Endothelial cell of hepatic sinusoid (primary cell): Measurements from ENCODE around the gene DAB2IP.

Experiments used
- in situ Hi-C: cut with HindIII; loops from 2 replicates; pipeline ENCODE4 v1.10.0; 2017; ENCODE audit warnings: low sequenced_read_pairs

DAB2IP gene

GRCh38 chr9:121717141-121717991 lies 65.9 kb downstream of the DAB2IP start:
- in situ Hi-C loops = no loop called here

- in situ Hi-C loops = no loop called here
These were observed 66.7 kb downstream of the DAB2IP start for GRCh38 chr9:121718084-121718483.

- in situ Hi-C loops = no loop called here
These were observed 67.1 kb downstream of the DAB2IP start for GRCh38 chr9:121718501-121718900.

DNA sequence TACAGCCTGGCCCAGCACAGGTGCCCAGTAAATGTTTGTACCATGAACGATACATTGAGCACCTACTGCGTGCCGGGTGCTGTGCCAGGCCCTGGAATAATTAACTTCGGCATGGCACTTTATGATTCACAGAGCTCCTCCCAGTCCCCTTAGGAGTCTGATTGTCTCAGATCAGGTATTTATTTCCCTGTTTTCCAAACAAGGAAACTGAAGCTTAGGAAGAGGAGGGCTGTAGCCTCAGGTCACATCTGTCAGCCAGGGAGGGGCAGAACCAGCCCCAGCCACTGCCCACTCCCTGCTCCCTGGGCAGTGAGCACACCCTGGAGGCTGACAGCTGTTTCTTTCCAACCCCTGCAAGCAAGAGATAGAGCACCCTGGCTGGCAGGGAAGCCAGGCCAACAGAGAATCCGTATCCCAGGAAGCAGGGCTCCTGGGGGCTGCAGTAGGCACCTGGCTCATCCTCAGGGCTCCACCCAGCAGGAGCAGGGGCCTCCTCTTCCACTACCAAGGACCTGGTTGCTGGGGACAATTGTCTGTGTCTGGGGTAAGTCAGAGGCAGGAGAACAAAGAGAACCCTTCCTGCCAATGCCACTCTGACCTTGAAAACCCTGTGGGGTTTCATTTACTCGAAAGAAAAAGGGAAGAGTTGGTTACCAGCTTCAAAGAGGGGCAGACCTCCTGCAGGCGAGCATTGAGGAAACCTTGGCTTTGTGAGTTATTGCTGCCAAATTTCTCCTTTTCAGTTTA lies 69.0 kb downstream of the DAB2IP start:
- in situ Hi-C loops = no loop called here

DNA sequence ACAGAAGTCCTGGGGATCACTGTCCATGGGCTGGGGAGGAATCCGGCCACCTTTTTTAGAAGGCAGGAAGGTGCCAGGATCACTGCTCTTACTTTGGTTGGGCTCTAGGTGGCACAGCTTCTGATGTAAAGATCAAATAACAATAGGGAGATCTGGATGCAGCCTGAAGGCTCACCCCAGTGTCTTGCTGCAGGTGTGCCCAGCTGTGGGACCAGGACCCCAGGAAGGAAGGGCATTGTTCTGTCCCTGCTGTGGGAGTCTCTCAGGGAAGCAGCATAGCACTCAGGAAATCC lies 69.6 kb downstream of the DAB2IP start:
- in situ Hi-C loops = no loop called here

GRCh38 chr9:121721770-121722169 lies 70.3 kb downstream of the DAB2IP start:
- in situ Hi-C loops = no loop called here

- in situ Hi-C loops = loop anchor here (25.0 kb wide), 1 partner anchor 262 kb away; no protein-coding TSS in a partner anchor
These were observed 73.8 kb downstream of the DAB2IP start for GRCh38 chr9:121725008-121725775.

- in situ Hi-C loops = loop anchor here (25.0 kb wide), 1 partner anchor 260 kb away; no protein-coding TSS in a partner anchor
These were observed 76.0 kb downstream of the DAB2IP start for GRCh38 chr9:121727295-121728020.

DNA sequence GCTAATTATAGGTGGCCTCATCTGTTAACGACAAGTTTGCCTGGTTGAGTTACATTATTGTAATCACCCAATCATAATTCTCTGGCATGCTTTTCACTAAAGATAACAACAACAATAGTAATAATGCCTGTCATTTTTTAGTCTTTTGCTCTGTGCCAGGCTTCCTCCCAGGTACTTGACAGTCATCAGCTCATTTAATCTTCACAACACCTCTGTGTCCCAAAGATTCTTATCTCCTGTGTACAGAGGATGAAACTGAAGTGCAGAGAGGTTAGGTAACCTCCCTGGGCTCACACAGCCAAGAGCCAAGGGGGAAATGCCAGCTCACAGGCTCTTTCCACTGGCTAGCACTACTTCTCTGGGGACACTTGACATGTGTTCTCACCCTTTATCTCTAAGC lies 77.5 kb downstream of the DAB2IP start:
- in situ Hi-C loops = loop anchor here (25.0 kb wide), 1 partner anchor 258 kb away; no protein-coding TSS in a partner anchor

GRCh38 chr9:121729769-121730562 lies 78.5 kb downstream of the DAB2IP start:
- in situ Hi-C loops = loop anchor here (25.0 kb wide), 1 partner anchor 257 kb away; no protein-coding TSS in a partner anchor

DNA sequence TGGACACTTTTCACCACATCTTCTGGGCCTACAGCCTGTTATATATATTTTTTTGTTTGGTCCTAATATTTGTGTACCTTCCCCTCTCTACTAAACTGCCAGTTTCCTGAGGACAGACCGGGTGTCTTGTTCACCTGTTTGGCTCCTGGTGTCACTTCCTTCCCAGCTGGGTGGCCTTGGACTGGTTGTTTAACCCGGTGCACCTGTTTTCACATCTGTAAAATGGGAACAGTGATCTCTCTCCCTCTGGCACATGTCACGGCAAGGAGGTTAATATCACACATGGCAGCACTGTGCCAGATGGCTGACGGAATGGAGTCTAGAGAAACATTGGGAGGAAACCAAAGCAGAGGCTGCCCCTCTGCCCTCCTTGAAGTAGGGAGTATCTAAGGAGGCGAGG lies 79.7 kb downstream of the DAB2IP start:
- in situ Hi-C loops = loop anchor here (25.0 kb wide), 1 partner anchor 256 kb away; no protein-coding TSS in a partner anchor

DNA sequence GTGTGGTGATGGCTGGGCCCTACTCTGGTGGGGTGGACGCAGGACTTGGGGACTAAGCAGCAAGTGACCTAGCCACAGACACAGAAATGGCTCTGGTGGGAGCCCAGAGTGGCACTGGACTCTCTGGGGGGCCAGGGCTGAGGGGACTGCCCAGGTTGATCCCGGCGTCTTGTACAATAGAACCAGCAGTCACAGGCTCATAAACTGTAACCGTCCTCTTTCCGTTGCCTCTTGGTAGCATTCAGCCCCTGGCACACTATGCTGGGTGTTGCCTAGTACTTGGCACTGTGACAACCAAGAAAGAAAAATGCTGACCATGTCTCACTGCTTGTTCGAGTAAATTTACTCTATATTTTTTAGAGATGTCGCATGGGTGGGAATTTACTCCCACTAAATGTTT lies 80.5 kb downstream of the DAB2IP start:
- in situ Hi-C loops = loop anchor here (25.0 kb wide), 1 partner anchor 255 kb away; no protein-coding TSS in a partner anchor

GRCh38 chr9:121732389-121732788 lies 81.0 kb downstream of the DAB2IP start:
- in situ Hi-C loops = loop anchor here (25.0 kb wide), 1 partner anchor 255 kb away; no protein-coding TSS in a partner anchor

DNA sequence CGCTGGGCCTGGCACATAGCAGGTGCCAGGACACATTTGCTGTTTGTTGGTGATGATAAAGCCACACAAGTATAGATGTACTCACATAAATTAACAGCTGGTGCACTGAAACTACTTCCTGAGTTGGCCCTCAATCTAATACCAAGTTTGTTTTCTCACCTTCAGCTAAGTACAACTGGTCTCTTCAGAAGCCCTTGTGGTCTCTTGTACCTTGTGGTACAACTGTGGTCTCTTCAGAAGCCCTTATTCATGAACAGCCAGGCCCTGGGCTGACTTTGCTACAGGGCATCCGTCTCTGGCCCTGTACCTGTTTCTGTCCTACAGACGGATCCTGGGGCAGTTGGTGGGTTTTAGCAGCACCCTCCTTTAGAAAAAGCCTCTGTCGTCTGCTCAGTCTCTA lies 81.5 kb downstream of the DAB2IP start:
- in situ Hi-C loops = loop anchor here (25.0 kb wide), 1 partner anchor 254 kb away; no protein-coding TSS in a partner anchor

DNA sequence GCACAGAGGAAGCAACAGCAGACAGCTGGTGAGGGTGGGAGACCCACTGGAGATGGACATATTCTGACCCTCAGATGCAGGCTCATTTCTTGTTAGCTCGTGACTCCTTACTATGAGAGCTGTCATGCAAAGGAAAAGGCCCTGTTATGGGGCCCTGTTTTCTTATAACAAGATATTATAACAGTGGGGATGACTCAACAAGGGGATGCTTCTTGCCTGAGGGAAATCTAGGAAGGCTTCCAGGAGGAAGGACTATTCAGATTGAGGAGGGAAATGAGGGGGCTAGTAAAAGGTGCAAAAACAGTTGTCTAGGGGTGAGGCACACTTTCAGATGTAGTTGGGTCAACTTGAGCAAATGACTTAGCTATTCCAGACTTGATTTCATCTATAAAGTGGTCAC lies 83.0 kb downstream of the DAB2IP start:
- in situ Hi-C loops = loop anchor here (25.0 kb wide), 1 partner anchor 253 kb away; no protein-coding TSS in a partner anchor

DNA sequence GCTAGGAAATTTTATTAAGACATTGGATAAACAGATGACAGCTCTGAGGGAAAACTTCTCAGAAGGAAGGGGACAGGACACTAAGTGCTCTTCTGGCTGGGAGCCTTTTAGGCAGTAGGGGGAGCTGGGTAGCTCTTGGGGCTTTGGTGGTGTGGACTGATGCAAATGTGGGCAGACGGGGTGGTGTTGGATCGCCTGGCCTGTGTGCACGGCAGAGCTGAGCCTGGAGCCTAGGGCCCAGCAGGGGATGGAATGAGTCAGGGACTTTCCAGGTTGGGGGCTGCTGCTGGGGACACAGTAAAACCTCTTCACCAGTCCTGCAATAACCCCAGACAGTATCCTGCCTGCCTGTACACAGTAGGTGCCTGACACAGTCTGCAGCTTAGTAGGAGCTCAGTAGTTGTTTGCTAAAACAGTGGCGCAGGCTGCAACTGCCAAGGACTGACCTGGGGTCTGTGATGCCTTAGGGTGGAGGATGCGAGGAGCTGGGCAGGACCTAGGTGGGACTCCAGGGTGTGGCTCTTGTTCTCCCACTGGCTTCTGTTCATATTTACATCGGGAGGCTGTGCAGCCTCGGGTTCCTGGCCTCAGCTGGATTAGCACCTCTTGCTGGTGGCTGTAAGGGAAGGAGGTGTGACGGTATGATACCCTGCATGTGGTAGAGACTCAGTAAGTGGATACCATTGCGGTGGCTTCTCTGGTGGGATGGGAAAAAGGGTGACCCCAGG lies 83.8 kb downstream of the DAB2IP start:
- in situ Hi-C loops = loop anchor here (5.0 to 25.0 kb wide), 4 partner anchors 43 to 252 kb away; no protein-coding TSS in a partner anchor

DNA sequence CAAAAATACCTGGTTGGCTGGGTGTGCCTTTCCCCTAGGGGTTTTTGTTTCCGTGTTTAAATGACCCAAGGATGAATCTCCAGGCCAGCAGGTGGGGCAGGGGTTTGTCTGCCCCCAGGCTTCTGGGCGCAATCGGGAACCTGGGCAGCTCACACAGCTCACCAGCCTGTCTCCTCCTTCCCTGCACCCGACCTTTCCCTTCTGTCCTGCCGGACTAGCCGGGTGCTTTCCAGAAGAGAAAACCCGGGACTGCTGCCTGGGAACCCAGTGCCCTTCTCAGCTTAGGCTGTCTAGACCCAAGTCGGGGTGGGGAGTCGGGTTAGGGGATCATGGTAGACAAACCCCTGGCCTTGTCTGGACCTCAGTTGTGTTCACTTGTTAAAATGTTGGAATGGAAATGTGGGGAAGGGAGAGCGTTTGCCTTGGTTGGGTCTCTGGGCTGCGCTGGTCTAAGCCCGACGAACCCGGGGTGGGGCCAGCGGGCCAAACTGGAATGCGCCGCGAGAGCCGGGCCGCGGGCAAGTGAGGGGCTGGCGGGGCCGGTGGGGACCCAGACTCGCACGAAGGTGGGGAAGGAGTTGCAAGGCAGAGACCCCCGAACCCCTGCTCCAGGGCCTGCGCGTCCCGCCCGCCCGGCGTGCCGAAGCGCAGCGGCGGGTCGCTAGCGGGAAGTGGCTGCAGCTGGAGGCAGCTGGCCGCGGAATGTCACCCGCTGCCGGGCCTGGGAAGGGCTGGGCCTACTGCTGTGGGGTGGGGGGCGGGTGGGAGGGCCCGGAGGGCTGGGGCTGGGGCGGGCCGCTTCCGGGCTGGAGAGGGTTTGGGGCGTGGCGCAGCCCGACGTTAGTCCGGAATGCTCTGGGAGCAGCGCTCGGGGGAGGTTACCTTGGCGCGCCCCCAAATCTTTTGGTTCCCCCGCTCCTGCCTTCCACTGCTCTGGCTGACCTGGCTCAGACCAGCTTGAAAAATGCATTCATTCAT lies 84.6 kb downstream of the DAB2IP start:
- in situ Hi-C loops = loop anchor here (5.0 to 25.0 kb wide), 4 partner anchors 44 to 251 kb away; no protein-coding TSS in a partner anchor
